ENCODE measurements around the gene PHKB.

PHKB gene

GRCh38 chr16:47694543-47694942 lies 233.4 kb downstream of the PHKB start:
- H3K4me3 ChIP-seq (ENCODE audit: low read depth, low read length), result no peak overlapping the region
- no peak for DNase-seq (ENCODE audit: low read depth)
- no peak for TF ChIP-seq CTCF (IDR thresholded peaks at IDR 0.05; ENCODE audit: control insufficient read depth, extremely low read depth, insufficient read depth)

- no peak for DNase-seq (ENCODE audit: low read depth)
- H3K4me3 ChIP-seq (ENCODE audit: low read depth, low read length), result no peak overlapping the region
- no peak for TF ChIP-seq CTCF (IDR thresholded peaks at IDR 0.05; ENCODE audit: control insufficient read depth, extremely low read depth, insufficient read depth)
These were observed 234.6 kb downstream of the PHKB start for GRCh38 chr16:47695756-47696155.

- DNase-seq (ENCODE audit: low read depth), result no peak
- H3K4me3 ChIP-seq (ENCODE audit: low read depth, low read length), result no peak overlapping the region
- TF ChIP-seq CTCF (IDR thresholded peaks at IDR 0.05; ENCODE audit: control insufficient read depth, extremely low read depth, insufficient read depth), result no peak
These were observed 236.7 kb downstream of the PHKB start for GRCh38 chr16:47697826-47698225.

GRCh38 chr16:47699106-47699505 lies 238.0 kb downstream of the PHKB start:
- TF ChIP-seq CTCF (IDR thresholded peaks at IDR 0.05; ENCODE audit: control insufficient read depth, extremely low read depth, insufficient read depth), result no peak
- no peak overlapping the region for H3K4me3 ChIP-seq (ENCODE audit: low read depth, low read length)
- no peak for DNase-seq (ENCODE audit: low read depth)

- H3K4me3 ChIP-seq (ENCODE audit: low read depth, low read length), result no peak overlapping the region
- DNase-seq (ENCODE audit: low read depth), result no peak
- TF ChIP-seq CTCF (IDR thresholded peaks at IDR 0.05; ENCODE audit: control insufficient read depth, extremely low read depth, insufficient read depth), result no peak
These were observed 239.9 kb downstream of the PHKB start for GRCh38 chr16:47700857-47701587.

GRCh38 chr16:47705266-47705665 lies 244.1 kb downstream of the PHKB start:
- DNase-seq (ENCODE audit: low read depth), result no peak

More at GRCh38 chr16:47705266-47705665, 244.1 kb downstream of the PHKB start:
- H3K4me3 ChIP-seq (ENCODE audit: low read depth, low read length), result no peak overlapping the region
- TF ChIP-seq CTCF (IDR thresholded peaks at IDR 0.05; ENCODE audit: control insufficient read depth, extremely low read depth, insufficient read depth), result no peak
